ENCODE measurements around the gene KRT76.

KRT76 gene

GRCh38 chr12:52776913-52777395 is at the start of gene KRT76:
TSS of gene KRT76 (minus strand) at chr12:52777345. CDS start at chr12:52777291, 54 bp downstream.
- DNase-seq: no peak

GRCh38 chr12:52825961-52826360 is 48.8 kb upstream of the KRT76 start:
- DNase-seq: no peak

DNA sequence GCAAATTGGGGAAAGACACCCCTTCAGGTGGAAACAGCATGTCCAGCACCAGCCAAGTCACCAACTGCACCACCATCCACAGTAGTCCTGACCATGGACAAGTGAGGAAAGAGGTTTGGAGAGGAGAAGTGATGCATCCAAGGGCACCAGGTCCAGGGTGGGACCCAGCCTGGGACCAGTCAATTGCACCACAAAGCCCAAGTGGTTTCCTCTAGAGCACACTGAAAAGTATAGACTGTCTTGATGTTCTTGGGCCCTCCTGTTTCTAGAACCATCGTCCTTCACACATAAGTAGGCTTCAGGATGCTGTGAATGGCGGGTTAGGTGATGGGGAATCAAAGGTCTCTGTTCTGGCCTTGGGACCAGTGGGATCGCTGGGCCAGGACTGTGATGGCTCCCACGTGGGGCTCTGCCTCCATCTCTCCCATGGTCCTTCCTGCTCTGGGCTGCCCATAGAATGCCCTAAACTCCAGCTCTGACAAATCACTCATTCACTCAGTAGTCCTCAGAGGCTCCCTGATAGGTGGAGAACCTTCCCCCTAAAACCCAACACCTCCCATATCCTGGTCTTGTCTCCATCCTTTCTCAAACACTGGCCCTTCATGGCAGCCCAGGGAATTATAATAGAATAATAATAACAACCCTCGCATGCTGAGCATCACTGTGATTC is 47.7 kb upstream of the KRT76 start:
- no peak for DNase-seq

GRCh38 chr12:52823761-52824450 is 46.8 kb upstream of the KRT76 start:
- DNase-seq: no peak

DNA sequence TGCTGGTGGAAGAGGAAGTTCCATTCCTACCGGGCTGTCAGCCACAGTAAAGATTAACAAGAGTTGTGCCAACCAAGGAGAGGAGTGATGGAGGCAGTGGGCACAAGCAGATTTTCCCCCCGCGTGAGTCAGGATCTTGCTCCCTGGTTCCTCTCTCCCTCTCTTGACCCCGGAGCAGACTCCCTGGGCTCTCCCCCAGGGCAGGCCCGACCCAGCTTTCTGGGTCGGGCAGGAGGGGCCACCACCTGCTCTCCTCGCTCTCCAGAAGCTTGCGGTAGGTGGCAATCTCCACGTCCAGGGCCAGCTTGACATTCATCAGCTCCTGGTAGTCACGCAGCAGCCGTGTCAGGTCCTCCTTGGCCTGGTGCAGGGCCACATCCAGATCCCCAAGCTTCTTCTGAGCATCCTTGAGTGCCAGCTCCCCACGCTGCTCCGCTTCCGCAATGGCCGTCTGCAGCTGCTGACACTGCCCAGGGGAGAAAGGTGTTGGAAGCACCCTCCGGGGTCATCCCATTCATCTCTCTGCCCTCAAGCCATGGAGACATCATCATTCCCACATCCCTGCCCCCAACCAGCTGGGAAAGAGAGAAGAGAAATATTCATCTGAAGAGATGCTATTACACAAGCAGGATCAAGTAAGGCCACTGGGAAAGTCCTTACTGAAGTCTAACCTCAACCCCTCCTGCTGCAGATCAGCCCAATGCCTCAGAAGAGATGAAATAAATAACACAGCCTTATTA is 45.8 kb upstream of the KRT76 start:
- no peak for DNase-seq

DNA sequence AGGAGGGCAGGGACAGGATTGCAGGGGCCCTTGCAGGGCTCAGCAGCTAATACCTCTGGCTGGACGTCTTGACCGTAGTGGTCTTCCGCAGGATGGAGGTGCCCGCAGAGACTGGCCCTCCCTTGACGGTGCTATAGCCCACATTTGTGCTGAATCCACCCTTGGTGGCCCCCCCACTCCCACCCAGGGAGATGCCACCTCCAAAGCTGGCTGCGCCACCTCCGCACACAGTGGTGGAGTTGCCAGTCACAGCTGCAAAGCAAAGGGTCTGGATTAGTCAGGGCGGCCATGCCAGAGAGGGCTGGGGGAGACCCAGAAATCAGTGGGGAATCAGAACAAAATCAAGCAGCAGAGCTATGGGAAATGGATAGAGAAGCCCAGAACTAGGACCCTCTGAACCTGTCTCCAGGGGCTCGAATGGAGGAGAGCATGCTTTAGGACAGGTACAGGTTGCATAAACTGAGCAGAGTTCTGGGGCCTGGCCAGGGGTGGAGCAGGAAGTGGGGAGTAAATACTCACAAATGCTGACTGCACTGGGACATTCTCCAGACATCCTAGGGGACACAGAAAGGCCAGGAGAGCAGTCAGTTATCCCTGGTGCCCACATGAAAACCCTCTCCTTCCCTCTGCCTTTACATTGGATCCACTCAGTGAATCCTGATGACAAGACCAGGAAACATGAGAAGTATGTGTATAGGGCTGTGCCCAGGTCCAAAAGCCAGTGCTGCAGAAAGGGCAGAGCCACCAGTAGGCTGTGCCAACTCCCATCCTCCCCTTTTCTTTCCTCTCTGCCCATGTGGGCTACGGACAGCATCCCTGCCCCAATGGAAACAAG is 44.9 kb upstream of the KRT76 start:
- no peak for DNase-seq

GRCh38 chr12:52821071-52821730 is 44.1 kb upstream of the KRT76 start:
- DNase-seq: no peak

DNA sequence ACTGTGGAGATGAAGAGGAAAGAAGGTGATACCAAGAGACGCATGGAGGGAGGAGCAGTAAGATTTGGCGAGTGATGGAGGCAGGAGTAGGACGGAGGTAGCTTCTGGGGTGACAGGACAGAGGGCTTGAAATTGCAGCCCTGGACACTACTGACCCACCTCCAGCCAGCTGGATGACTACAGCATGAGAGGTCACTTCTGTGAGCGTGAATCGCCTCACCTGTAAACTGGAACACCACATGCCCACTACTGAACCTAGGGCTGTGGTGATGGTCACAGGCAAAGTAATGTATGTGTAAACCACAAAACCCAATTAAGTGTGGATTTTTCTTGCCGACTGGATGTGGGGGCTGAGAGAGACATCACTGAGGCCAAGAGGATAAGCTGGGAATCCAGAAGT is 43.4 kb upstream of the KRT76 start:
- no peak for DNase-seq

DNA sequence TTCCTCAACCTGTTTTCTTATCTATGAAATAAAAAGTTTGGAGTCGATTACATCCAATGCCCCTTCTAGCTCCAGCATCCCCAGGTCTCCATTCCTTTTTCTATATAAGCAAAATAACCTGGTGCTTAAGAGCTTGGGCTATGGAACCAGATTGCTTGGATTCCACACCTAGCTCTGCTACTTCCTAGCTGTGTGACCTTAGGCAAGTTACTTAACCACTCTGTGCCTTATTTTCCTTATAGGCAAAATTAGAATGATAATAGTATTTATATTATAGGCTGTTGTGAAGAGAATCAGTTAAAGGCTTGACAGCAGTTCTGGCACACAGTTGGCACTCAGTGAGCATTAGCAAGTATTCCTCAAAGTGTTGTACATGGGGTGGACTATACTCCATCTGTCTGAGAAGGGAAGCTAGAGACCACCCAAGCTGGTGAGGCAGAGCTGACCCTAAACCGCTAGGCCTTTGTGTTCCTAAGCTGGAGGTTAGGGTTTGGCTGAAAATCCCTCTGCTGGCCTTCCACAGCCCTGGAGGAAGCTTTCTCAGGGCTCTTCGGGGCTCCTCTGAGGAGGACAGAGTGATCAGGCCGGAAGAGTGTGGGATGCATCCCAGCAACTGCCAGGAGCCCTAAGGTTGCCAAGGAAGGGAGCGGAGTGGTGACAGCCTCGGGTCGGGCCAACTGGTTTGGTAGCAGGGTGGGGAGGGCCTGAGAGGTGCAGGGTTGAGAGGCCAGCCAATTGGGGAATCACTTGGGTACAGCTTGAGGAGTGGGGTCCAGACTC is 42.8 kb upstream of the KRT76 start:
- DNase-seq: no peak

DNA sequence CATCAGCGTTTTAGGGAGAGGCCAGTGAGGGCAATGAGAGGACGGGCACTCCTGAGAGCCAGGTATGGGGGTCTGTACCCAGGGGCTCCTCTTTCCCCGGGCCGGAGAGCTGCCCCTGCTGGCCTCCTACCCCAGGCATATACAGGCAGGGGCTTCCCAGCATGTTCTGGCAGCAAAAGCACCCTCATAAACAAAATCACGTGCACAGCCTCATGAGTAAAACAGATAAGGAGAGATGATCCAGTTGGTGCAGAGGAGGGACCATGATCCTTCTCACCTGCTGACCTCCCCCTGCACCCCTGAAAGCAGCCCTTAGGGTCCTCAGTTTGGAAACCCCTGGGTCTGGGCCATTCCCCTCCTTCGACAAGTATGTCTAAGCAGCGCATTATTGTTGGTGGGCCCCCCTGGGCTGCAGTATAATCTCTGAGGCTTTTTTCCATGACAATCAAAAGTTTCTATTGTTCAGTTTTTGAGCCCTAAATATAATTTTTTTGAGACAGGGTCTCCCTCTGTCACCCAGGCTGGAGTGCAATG is 41.8 kb upstream of the KRT76 start:
- no peak for DNase-seq

DNA sequence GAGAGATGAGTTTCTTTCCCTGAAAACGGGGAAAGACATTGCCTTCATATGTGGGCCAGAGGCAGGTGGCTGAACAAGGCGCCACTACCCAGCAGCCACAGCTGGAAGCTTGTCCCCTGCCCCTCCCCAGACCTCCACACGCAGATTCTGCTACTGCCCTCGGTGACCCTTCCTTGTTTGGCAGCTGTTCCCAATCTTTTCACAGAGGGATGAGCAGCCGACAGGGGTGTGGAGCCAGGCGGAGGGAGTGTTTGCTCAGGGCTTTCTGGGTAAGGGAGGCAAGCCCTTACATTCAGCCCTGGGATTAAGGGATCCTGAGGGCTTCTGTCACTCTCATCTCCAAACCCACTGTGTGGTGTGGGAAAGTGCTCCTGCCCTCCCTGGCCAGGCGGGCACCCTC is 41.2 kb upstream of the KRT76 start:
- no peak for DNase-seq

GRCh38 chr12:52817699-52818238 is 40.6 kb upstream of the KRT76 start:
- DNase-seq: no peak

DNA sequence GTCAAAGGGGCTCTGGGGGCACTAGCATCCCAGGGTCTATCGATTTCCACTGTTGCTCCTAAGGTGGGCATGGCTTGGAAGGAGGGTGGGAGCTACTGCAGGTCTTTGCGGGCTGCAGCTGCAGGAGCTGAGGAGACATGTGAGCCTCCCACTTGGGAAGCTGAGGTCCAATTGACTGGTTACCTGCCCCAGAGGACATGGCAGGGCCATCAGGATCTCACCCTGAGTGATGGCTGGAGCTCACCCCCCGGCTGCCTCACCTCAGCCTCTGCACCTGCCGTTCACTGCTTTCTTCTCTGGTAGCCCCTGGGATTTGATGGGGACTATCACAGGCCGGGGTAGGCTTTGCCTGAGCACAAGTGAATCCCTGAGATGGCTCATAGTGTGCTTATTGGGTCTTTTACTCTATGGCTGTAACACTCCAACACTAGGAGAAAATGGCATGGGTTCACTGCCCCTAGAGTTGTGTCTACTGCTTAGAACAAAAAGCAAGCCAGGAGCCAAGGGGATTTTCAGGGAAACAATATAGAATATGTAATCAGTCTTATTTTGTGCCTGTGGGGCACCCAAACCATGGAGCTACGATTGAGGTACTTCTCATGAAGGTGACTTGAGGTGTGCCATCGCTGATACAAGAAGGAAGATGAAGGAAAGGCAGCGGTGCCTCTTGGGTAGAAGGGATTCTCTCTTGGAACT is 40.0 kb upstream of the KRT76 start:
- no peak for DNase-seq

DNA sequence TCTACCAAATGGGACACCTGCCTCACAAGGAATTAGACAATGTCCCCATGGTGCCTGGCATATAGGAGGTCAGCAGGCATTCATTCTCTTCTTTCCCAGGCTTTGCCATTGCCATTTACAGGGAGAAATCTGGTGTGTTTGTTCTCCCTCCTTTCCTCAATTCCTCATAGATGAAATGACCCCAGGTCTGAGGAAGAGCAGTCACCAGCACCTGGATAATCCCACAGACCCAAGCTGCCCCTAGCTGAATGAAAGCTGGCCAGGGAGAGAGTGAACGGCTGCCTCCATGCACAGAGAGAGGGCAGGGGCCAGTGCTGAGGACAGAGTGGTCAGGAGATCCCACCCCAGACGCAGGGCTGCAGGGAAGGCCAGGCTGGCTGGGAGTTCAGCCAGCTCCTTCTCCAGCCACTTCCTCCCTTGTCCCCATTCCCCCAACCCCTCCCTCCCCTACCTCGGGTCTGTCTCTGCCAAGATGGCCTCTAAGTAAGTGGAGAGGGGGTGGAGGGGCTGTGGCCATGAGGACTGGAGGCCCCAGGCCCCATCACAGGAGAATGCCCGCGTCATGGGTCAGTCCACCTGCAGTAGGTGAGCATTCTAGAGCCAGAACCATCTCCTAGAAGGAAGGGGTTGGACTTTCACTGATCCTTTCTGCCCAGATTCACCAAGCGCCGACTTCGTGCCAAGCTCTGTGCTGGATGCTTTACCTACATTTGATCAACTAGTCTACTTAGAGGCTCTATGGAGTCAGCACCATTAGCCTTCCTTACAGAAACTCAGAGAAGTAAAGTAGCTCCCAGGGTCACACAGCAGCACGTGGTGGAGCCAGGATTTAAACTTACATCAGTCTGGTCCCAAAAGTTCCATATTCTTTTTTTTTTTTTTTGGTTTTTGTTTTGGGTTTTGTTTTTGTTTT is 38.8 kb upstream of the KRT76 start:
- no peak for DNase-seq

GRCh38 chr12:52815161-52815560 is 38.0 kb upstream of the KRT76 start:
- no peak for DNase-seq

GRCh38 chr12:52814710-52815155 is 37.6 kb upstream of the KRT76 start:
- no peak for DNase-seq

GRCh38 chr12:52813885-52814709 is 37.0 kb upstream of the KRT76 start, which contains the start of gene KRT4:
TSS of gene KRT4 (minus strand) at chr12:52814116. CDS start at chr12:52814058, 58 bp downstream.
- no peak for DNase-seq

DNA sequence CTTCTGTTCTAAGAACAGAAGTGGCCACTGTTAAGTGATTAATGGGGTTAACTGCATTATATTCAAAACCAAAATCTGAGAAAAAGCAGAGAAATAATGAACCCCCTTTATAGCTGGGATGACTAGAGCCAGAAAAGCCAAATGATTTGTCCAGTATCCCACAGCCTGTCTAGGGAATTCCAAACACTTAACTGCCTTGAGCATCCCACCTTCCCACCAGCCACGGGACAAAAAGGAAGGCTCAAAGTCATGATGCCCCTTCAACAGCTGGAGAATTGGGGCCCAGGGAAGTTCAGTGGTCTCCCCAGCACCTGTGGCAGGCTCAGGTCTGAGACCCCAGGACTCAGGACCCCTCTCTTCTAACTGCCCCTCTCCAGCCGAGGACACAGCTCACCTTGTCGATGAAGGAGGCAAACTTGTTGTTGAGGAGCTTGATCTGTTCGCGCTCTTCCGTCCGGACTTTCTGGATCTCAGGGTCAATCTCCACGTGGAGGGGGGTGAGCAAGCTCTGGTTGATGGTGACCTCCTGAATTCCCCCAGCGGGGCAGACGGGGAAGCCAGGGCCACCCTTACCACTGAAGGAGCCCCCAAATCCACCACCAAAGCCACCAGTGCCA is 36.2 kb upstream of the KRT76 start:
- DNase-seq: no peak
